ENCODE measurements around the gene ANKLE2. TPM values are rescaled to one million over a fixed set of nuclear protein-coding genes. Genes with fewer than 3 reads are reported as not detected.
"Not testable (repeated sequence)": the region's sequence is repeated elsewhere in the genome, so short reads cannot be mapped to it uniquely, and the experiment has no call there.

The ANKLE2 gene
- 100 to 1,000 TPM in 1 of 2 experiments, 10 to 100 TPM in 1; 95.6 to 101 TPM for total RNA-seq
- polyA plus RNA-seq: 10 to 100 TPM; 21.0 to 44.4 TPM

- no peaks in the 10 kb centered on the region for H3K27me3 Mint-ChIP-seq
- Histone ChIP-seq H3K27me3 (ENCODE audit: insufficient read depth, low read length) (no peaks in the 10 kb centered on the region), H3K4me3 (ENCODE audit: low read length in 2 of 2) (peak within 1 kb of the TSS; percentile 75 to 81), H3K27ac (ENCODE audit: low read depth, low read length) (peak within 1 kb of the TSS; percentile 89), H3K36me3 (ENCODE audit: insufficient read depth, low read length) (no peaks in the 10 kb centered on the region), H3K9me3 (ENCODE audit: control insufficient read depth in 1 of 2, low read length in 2 of 2) (no peaks in the 10 kb centered on the region), H3K4me1 (ENCODE audit: insufficient read depth, low read length) (peaks cover 24% of the 10 kb centered on the region)
- intact Hi-C loops (cut with micrococcal nuclease): loop anchor here (1.0 to 5.0 kb wide), 5 partner anchors 66 to 370 kb away; partner anchors contain the start of genes GOLGA3, ZNF10, ZNF140 and ZNF84
- H3K4me3 Mint-ChIP-seq: peak within 1 kb of the TSS; percentile 82 to 99 (median 93)
- H3K9me3 Mint-ChIP-seq: peaks cover 0 to 3% (median 0%) of the 10 kb centered on the region in 8 donors
- POLR2A ChIA-PET (ENCODE audit: partially characterized antibody): interaction anchor here (1.0 to 2.3 kb wide), 11 partner anchors 9 to 319 kb away, joined by 3 to 11 read pairs (median 5); partner anchors contain the start of genes CHFR, PGAM5 and ZNF605
- H3K4me1 Mint-ChIP-seq: peaks cover 14 to 27% (median 22%) of the 10 kb centered on the region in 4 donors
- CTCF ChIA-PET (ENCODE audit: partially characterized antibody): interaction anchor here (1.0 to 1.2 kb wide), 3 partner anchors 11 to 145 kb away, joined by 3 to 5 read pairs (median 3); no protein-coding TSS in a partner anchor
- peaks cover 4 to 21% of the 10 kb centered on the region in 2 donors for H3K36me3 Mint-ChIP-seq
- peak; percentile 68 to 86 (median 70) for DNase-seq
- peak within 1 kb of the TSS; percentile 95 to 99 (median 97) for H3K27ac Mint-ChIP-seq
Observed at GRCh38 chr12:132761032-132761920, at the start of gene ANKLE2. Gene ANKLE2, minus strand, starts transcription at chr12:132761832. Its CDS starts 34 bp downstream, at chr12:132761798.

- CTCF ChIA-PET (ENCODE audit: partially characterized antibody); H3K4me1 ChIP-seq (ENCODE audit: insufficient read depth, low read length); H3K9me3 ChIP-seq (ENCODE audit: control insufficient read depth in 1 of 2, low read length in 2 of 2); H3K9me3 Mint-ChIP-seq; H3K27me3 Mint-ChIP-seq; intact Hi-C loops (cut with micrococcal nuclease); H3K27me3 ChIP-seq (ENCODE audit: insufficient read depth, low read length); POLR2A ChIA-PET (ENCODE audit: partially characterized antibody); H3K27ac ChIP-seq (ENCODE audit: low read depth, low read length); H3K27ac Mint-ChIP-seq; DNase-seq; H3K4me3 Mint-ChIP-seq; H3K4me3 ChIP-seq (ENCODE audit: low read length in 2 of 2): not testable (repeated sequence)
- H3K36me3 Mint-ChIP-seq: peaks cover 45 to 58% of the 10 kb centered on the region in 2 donors
- peaks cover 9 to 26% (median 14%) of the 10 kb centered on the region in 4 donors for H3K4me1 Mint-ChIP-seq
- peaks cover 48% of the 10 kb centered on the region for H3K36me3 ChIP-seq (ENCODE audit: insufficient read depth, low read length)
Observed at GRCh38 chr12:132809391-132809790, 47.8 kb upstream of the ANKLE2 start.

- Histone ChIP-seq H3K27me3 (ENCODE audit: insufficient read depth, low read length) (no peaks in the 10 kb centered on the region), H3K36me3 (ENCODE audit: insufficient read depth, low read length) (peaks cover 51% of the 10 kb centered on the region), H3K27ac (ENCODE audit: low read depth, low read length) (no peak overlapping the region), H3K4me1 (ENCODE audit: insufficient read depth, low read length) (no peaks in the 10 kb centered on the region), H3K9me3 (ENCODE audit: control insufficient read depth in 1 of 2, low read length in 2 of 2) (no peaks in the 10 kb centered on the region), H3K4me3 (ENCODE audit: low read length in 2 of 2) (no peak overlapping the region)
- no peak overlapping the region for H3K4me3 Mint-ChIP-seq
- ChIA-PET POLR2A (ENCODE audit: partially characterized antibody) (no interaction called here), CTCF (ENCODE audit: partially characterized antibody) (interaction anchor here (1.2 kb wide), 1 partner anchor 98 kb away, joined by 4 read pairs; no protein-coding TSS in a partner anchor)
- DNase-seq: no peak
- intact Hi-C loops (cut with micrococcal nuclease): no loop called here
- no peaks in the 10 kb centered on the region for H3K9me3 Mint-ChIP-seq
- H3K36me3 Mint-ChIP-seq: peaks cover 50 to 64% of the 10 kb centered on the region in 2 donors
- H3K4me1 Mint-ChIP-seq: peaks cover 5 to 19% (median 11%) of the 10 kb centered on the region in 4 donors
- no peaks in the 10 kb centered on the region for H3K27me3 Mint-ChIP-seq
- H3K27ac Mint-ChIP-seq: peak overlapping the region in 1 of 7 donors; percentile 41
Observed at GRCh38 chr12:132807295-132808092, 45.9 kb upstream of the ANKLE2 start.

GRCh38 chr12:132806857-132807256, 45.2 kb upstream of the ANKLE2 start:
- Histone ChIP-seq H3K27ac (ENCODE audit: low read depth, low read length) (no peak overlapping the region), H3K27me3 (ENCODE audit: insufficient read depth, low read length) (no peaks in the 10 kb centered on the region), H3K36me3 (ENCODE audit: insufficient read depth, low read length) (peaks cover 46% of the 10 kb centered on the region), H3K4me1 (ENCODE audit: insufficient read depth, low read length) (no peaks in the 10 kb centered on the region), H3K9me3 (ENCODE audit: control insufficient read depth in 1 of 2, low read length in 2 of 2) (no peaks in the 10 kb centered on the region), H3K4me3 (ENCODE audit: low read length in 2 of 2) (no peak overlapping the region)
- ChIA-PET POLR2A (ENCODE audit: partially characterized antibody) (no interaction called here), CTCF (ENCODE audit: partially characterized antibody) (interaction anchor here (1.2 kb wide), 1 partner anchor 99 kb away, joined by 4 read pairs; no protein-coding TSS in a partner anchor)
- H3K9me3 Mint-ChIP-seq: no peaks in the 10 kb centered on the region
- DNase-seq: no peak
- H3K4me3 Mint-ChIP-seq: no peak overlapping the region
- peak overlapping the region in 3 of 7 donors; percentile 37 to 74 (median 70) for H3K27ac Mint-ChIP-seq
- intact Hi-C loops (cut with micrococcal nuclease): no loop called here
- H3K36me3 Mint-ChIP-seq: peaks cover 49 to 62% of the 10 kb centered on the region in 2 donors
- H3K4me1 Mint-ChIP-seq: peaks cover 0 to 15% (median 7%) of the 10 kb centered on the region in 4 donors
- no peaks in the 10 kb centered on the region for H3K27me3 Mint-ChIP-seq

- ChIA-PET POLR2A (ENCODE audit: partially characterized antibody) (no interaction called here), CTCF (ENCODE audit: partially characterized antibody) (no interaction called here)
- no peaks in the 10 kb centered on the region for H3K27me3 ChIP-seq (ENCODE audit: insufficient read depth, low read length)
- H3K4me1 ChIP-seq (ENCODE audit: insufficient read depth, low read length): no peaks in the 10 kb centered on the region
- Mint-ChIP-seq H3K4me3 (no peak overlapping the region), H3K4me1 (peaks cover 0 to 15% (median 7%) of the 10 kb centered on the region in 4 donors), H3K36me3 (peaks cover 52 to 75% of the 10 kb centered on the region in 2 donors), H3K9me3 (no peaks in the 10 kb centered on the region), H3K27me3 (no peaks in the 10 kb centered on the region), H3K27ac (no peak overlapping the region)
- no peak overlapping the region for H3K4me3 ChIP-seq (ENCODE audit: low read length in 2 of 2)
- no peak overlapping the region for H3K27ac ChIP-seq (ENCODE audit: low read depth, low read length)
- intact Hi-C loops (cut with micrococcal nuclease): no loop called here
- DNase-seq: no peak
- no peaks in the 10 kb centered on the region for H3K9me3 ChIP-seq (ENCODE audit: control insufficient read depth in 1 of 2, low read length in 2 of 2)
- H3K36me3 ChIP-seq (ENCODE audit: insufficient read depth, low read length): peaks cover 58% of the 10 kb centered on the region
Observed at GRCh38 chr12:132804426-132804861, 42.8 kb upstream of the ANKLE2 start.

DNA sequence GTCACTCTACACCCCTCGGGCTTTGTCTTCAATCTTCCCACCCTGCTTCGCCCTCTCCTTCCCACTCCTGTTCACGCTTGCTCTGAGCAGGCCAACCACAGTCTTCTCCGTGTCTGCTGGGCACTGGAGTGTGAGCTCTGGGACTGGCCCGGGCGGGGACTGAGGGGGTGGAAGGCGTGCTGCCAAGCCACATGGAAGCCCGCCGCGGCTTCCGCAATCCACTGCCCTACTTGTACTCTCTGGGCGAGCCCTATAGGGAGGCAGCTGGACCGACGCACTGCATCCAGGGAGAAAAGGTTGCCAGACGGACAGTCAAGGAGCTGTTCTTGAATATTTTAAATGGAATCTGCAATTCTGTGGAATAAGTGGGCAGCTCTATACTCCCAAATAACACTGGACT, 42.3 kb upstream of the ANKLE2 start:
- CTCF ChIA-PET (ENCODE audit: partially characterized antibody): no interaction called here

More for the DNA sequence above, 42.3 kb upstream of the ANKLE2 start:
- Histone ChIP-seq H3K27me3 (ENCODE audit: insufficient read depth, low read length) (no peaks in the 10 kb centered on the region), H3K4me3 (ENCODE audit: low read length in 2 of 2) (no peak overlapping the region), H3K4me1 (ENCODE audit: insufficient read depth, low read length) (no peaks in the 10 kb centered on the region), H3K36me3 (ENCODE audit: insufficient read depth, low read length) (peaks cover 64% of the 10 kb centered on the region), H3K9me3 (ENCODE audit: control insufficient read depth in 1 of 2, low read length in 2 of 2) (no peaks in the 10 kb centered on the region), H3K27ac (ENCODE audit: low read depth, low read length) (no peak overlapping the region)
- H3K4me1 Mint-ChIP-seq: peaks cover 0 to 15% (median 7%) of the 10 kb centered on the region in 4 donors
- intact Hi-C loops (cut with micrococcal nuclease): no loop called here
- no peak overlapping the region for H3K4me3 Mint-ChIP-seq
- H3K36me3 Mint-ChIP-seq: peaks cover 50 to 79% of the 10 kb centered on the region in 2 donors
- POLR2A ChIA-PET (ENCODE audit: partially characterized antibody): no interaction called here
- DNase-seq: no peak
- no peaks in the 10 kb centered on the region for H3K9me3 Mint-ChIP-seq
- no peak overlapping the region for H3K27ac Mint-ChIP-seq
- H3K27me3 Mint-ChIP-seq: no peaks in the 10 kb centered on the region
